Urothelium cell line (cell line): Measurements from ENCODE around the gene SPATA13.

Experiments
- DNase-seq: peaks from one replicate; pipeline ENCODE4 v3.0.0; 2011; ENCODE audit warnings: low spot score, mixed read lengths
- FAIRE-seq: peaks from 2 replicates; lab custom pipeline; 2011; peaks lifted over from hg19 to GRCh38; lab: Jason Lieb, UNC

The SPATA13 gene

GRCh38 chr13:24275041-24275440 is 114.5 kb downstream of the SPATA13 start:
- no peak for FAIRE-seq

DNA sequence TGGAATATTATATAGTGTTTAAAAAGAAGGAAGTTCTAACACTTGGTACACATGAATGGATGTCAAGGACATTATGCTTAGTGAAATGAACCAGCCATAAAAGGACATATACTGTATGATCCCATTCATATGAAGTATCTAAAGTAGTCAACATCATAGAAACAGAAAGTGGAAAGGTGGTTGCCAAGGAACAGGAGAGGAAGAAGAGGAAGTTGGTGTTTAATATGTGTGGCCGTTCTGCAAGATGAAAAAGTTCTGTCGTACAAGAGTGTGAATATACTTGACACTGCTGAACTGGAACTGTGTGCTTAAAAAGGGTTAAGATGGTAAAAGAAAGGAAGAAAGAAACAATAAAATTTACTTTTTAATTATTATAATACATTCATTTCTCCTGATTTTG is 115.8 kb downstream of the SPATA13 start:
- DNase-seq (no peak), FAIRE-seq (no peak)

More at GRCh38 chr13:24275041-24275440, 114.5 kb downstream of the SPATA13 start:
- no peak for DNase-seq

GRCh38 chr13:24276861-24277260 is 116.3 kb downstream of the SPATA13 start:
- no peak for FAIRE-seq
- no peak for DNase-seq

- FAIRE-seq (no peak), DNase-seq (no peak)
These were observed 117.2 kb downstream of the SPATA13 start for GRCh38 chr13:24277761-24278160.

- FAIRE-seq (no peak), DNase-seq (no peak)
These were observed 119.0 kb downstream of the SPATA13 start for GRCh38 chr13:24279327-24280110.

DNA sequence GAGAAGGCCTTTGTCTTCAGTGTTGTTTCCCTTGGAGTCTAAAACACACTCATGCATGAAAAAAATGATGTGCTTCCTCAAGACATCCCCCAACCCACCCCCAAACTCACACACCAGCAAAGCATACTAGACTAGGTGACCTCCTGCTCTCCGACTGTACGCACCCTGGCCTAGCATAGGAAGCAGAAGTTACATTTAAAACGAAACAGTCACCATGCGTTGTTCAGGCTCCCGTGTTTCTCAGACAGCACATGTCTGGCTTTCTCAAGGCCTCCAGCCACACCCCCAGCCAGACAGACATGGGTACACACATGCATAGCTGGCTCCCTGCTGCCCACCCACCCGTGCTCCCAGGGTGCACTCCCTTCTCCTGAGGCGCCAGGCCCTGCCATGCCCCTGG is 120.2 kb downstream of the SPATA13 start:
- DNase-seq (no peak), FAIRE-seq (no peak)

DNA sequence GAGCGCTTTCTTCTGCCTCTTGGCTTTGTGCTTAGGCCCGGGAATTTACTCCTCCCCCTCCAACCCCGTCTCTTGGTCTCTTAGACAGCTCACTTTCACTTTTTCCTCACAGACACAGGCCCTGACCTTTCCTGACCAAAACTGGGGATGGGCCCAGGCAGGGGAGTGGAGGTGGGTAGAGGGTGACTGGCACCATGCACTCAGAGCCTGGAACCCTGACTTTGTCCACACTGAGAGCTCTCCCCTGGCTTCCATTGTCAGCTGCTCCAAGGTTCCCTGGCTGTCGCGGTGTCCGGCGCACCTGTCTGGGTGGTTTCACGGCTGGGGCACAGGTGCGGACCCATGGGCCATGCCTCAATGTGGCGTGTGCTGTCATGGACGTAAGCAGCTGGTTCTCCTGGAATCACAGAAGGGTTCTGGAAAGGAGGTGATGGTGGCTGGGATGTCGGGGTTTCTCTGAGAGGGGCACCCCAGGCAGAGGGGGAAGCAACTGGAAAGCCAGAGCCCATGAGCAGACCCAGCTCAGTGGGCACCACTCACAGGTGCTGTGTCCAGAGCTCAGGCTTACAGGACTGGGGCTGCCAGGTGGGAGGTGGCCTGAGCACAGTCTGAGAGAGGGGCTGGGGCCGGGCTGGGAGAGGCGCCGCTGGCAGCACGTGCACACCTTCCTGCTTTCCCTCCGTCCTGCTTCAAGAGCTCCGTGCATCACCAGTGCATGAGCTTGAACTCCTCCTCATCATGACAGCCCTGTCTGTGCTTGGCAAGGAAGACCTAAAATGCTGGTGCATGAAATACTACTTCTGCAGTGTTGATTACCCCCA is 120.9 kb downstream of the SPATA13 start:
- no peak for DNase-seq
- FAIRE-seq = no peak

- no peak for FAIRE-seq
- no peak for DNase-seq
These were observed 121.7 kb downstream of the SPATA13 start for GRCh38 chr13:24282256-24282655.

GRCh38 chr13:24284889-24285565 is 124.5 kb downstream of the SPATA13 start:
- FAIRE-seq = no peak
- no peak for DNase-seq

GRCh38 chr13:24286624-24287023 is 126.1 kb downstream of the SPATA13 start:
- no peak for FAIRE-seq
- DNase-seq = no peak

GRCh38 chr13:24287748-24288287 is 127.3 kb downstream of the SPATA13 start:
- DNase-seq = no peak
- FAIRE-seq = no peak

- DNase-seq = no peak
- no peak for FAIRE-seq
These were observed 128.3 kb downstream of the SPATA13 start for GRCh38 chr13:24288870-24289269.

DNA sequence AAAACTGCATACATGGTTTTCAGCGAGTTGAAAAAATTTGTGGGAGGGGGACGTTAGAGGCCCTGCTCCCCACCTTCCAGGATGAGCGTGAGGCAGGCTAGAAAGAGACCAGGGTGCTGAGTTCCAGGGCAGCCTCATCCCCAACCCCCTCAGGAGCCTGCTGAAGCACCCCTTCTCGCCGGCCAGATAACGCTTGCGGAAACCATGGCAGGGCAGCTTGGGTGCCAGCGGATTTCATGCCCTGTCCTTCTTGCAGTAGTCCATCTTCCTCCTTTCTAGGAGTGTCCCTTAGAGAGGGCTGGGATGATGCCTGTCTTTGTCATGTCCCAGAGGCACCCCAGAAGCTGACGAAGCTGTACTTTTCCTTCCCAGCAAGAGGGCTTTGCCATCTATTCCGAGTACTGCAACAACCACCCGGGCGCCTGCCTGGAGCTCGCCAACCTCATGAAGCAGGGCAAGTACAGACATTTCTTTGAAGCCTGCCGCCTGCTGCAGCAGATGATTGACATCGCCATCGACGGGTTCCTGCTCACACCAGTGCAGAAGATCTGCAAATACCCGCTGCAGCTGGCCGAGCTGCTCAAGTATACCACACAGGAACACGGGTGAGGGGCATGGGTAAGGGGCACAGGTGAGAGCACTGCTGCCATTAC is 129.9 kb downstream of the SPATA13 start:
- no peak for DNase-seq
- no peak for FAIRE-seq

DNA sequence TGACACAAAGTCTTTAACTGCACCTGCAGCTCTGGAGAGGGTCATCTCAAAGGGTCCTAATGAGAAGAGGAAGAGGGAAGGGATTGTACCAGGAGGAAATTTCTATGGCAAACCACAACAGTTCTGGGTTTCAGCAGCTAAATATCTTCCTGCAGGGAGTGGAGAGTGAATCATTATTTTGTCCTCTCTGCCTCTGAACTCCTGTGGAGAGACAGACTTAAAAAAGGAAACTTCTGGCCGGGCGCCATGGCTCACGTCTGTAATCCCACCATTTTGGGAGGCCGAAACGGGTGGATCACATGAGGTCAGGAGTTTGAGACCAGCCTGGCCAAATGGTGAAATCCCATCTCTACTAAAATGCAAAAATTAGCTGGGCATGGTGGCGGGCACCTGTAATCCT is 132.0 kb downstream of the SPATA13 start:
- DNase-seq = no peak
- FAIRE-seq = no peak

DNA sequence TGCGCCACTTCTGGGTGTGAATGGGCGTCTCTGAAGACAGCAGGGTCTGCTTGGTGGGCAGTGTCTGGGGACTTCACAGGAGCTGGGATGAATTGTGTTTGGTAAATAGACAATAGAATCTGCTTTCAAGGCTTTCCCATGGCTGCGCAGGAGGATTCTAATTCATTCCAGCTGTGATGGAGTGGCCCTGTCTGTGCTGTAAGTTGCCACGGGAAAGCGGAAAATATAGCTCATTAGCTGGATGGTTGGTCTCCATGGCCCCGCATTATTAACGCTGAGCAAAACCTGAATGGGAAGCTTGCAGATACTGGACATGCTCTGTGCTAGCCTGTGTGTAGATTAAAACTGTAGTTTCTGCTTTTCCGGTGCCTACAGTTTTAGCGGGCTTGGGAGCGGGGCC is 133.2 kb downstream of the SPATA13 start:
- FAIRE-seq = no peak

GRCh38 chr13:24299488-24300114 is 139.1 kb downstream of the SPATA13 start:
- FAIRE-seq = no peak

More for the DNA sequence above, 133.2 kb downstream of the SPATA13 start:
- no peak for DNase-seq

DNA sequence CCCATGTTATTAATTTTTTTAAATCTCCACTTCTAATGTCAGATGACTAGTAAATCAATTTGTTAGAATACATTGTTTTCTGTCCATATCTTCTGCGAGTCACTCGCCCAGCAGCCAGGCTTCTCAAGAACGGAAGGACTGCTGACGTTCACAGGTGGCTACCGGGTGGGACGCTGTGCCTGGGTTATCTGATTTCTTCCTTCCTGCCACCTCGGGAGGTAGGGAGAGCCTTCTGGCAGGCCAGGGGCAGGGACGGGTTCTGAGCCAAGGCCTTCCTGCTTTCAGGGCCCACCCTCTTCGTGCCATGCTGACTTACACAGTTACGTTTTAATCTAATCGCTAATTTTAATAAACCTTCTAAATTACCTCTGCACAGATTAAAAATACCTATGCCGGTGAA is 140.9 kb downstream of the SPATA13 start:
- no peak for FAIRE-seq
- DNase-seq = no peak

More at GRCh38 chr13:24299488-24300114, 139.1 kb downstream of the SPATA13 start:
- no peak for DNase-seq

- FAIRE-seq (no peak), DNase-seq (no peak)
These were observed 141.4 kb downstream of the SPATA13 start for GRCh38 chr13:24301911-24302310.

GRCh38 chr13:24304620-24305019 is 144.1 kb downstream of the SPATA13 start:
- no peak for FAIRE-seq
- DNase-seq = no peak

DNA sequence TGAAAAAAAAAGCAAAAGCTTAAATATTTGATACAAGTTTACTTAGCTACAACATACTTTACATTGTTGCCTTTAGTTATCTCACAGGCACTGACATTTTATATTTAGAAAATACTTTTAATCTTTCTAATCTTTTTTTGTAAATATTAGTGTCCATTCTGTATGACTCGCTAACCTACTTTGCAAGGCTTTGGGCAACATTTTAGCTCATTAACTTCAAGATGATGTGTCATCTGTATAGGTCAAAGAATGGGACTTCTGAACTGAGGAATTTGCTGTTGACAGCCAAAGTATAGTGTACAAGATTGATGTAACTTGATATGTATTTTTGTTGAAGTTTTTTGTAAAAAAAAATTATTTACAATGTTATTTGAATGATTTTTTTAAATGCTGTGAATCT is 146.1 kb downstream of the SPATA13 start:
- DNase-seq (no peak), FAIRE-seq (no peak)
